IMR-90 (cell line): Measurements from ENCODE around the gene HCCS. TPM values are rescaled to one million over a fixed set of nuclear protein-coding genes. Genes with fewer than 3 reads are reported as not detected.

Source experiments
- ATAC-seq: fragments of 200-7000 bp; cut with Tn5 transposase; 2 replicates; pipeline ENCODE4 v1.9.1; 2020; ENCODE audit warnings: low read depth, mild to moderate bottlenecking, moderate library complexity
- BruUV-seq: library from RNA; stranded (reverse); fragments of 400-500 nt; replicated peaks from 2 replicates; lab custom pipeline; 2021; lab: Mats Ljungman, UMichigan
- CTCF ChIA-PET: fragments of 300-600 bp; formaldehyde crosslinking; extraction: SDS; loops from one replicate; lab custom pipeline; 2021; ENCODE audit warnings: antibody characterized with exemption; lab: Yijun Ruan, JAX
- POLR2A ChIA-PET: fragments of 300-600 bp; sonication (Branson Sonifier 250); formaldehyde crosslinking; loops from one replicate; lab custom pipeline; 2022; ENCODE audit warnings: antibody characterized with exemption; ENCODE audit not compliant: unreplicated experiment; lab: Charles Lee
- DNase-seq: peaks from one replicate; pipeline ENCODE4 v3.0.0; 2013
- H2AFZ ChIP-seq: replicated peaks from 2 replicates; pipeline ENCODE3; 2013; ENCODE audit warnings: low read length, mild to moderate bottlenecking; ENCODE audit not compliant: poor library complexity
- H2AK5ac ChIP-seq: 2 replicates; pipeline ENCODE4 v1.6.1; 2013; ENCODE audit warnings: low read depth, low read length, inconsistent platforms
- H2AK9ac ChIP-seq: replicated peaks from 2 replicates; pipeline ENCODE3; 2013; ENCODE audit warnings: mild to moderate bottlenecking, low read depth, low read length, moderate library complexity; ENCODE audit not compliant: poor library complexity
- H2BK120ac ChIP-seq: 2 replicates; pipeline ENCODE4 v1.6.1; 2013; ENCODE audit warnings: low read depth, low read length, inconsistent platforms
- H2BK15ac ChIP-seq: 3 replicates; pipeline ENCODE4 v1.6.1; 2013; ENCODE audit warnings: low read depth, low read length, inconsistent platforms
- H2BK20ac ChIP-seq: 2 replicates; pipeline ENCODE4 v1.6.1; 2013; ENCODE audit warnings: low read depth, mild to moderate bottlenecking, inconsistent platforms, low read length, moderate library complexity
- H2BK5ac ChIP-seq: 2 replicates; pipeline ENCODE4 v1.6.1; 2013; ENCODE audit warnings: mild to moderate bottlenecking, low read depth, low read length, inconsistent platforms; ENCODE audit not compliant: poor library complexity, severe bottlenecking
- H3K14ac ChIP-seq: replicated peaks from 2 replicates; pipeline ENCODE4 v1.6.1; 2013; ENCODE audit warnings: low read depth, low read length, inconsistent platforms
- H3K18ac ChIP-seq: 2 replicates; pipeline ENCODE4 v1.6.1; 2013; ENCODE audit warnings: low read depth, low read length, control low read depth
- H3K23ac ChIP-seq: 2 replicates; pipeline ENCODE4 v1.6.1; 2013; ENCODE audit warnings: low read depth, low read length, inconsistent platforms
- H3K27ac ChIP-seq: 2 replicates; pipeline ENCODE4 v1.5.1; 2013; ENCODE audit warnings: mild to moderate bottlenecking, control low read depth, low read length; ENCODE audit not compliant: insufficient read depth
- H3K27me3 ChIP-seq: 2 replicates; pipeline ENCODE4 v1.6.1; 2013; ENCODE audit warnings: low read length; ENCODE audit not compliant: control insufficient read depth, insufficient read depth
- H3K36me3 ChIP-seq: 2 replicates; pipeline ENCODE4 v1.6.1; 2013; ENCODE audit warnings: low read length, mixed read lengths; ENCODE audit not compliant: control insufficient read depth, insufficient read depth
- H3K4ac ChIP-seq: 2 replicates; pipeline ENCODE4 v1.6.1; 2013; ENCODE audit warnings: low read depth, low read length, inconsistent platforms
- H3K4me1 ChIP-seq: 2 replicates; pipeline ENCODE4 v1.6.1; 2013; ENCODE audit warnings: low read length, mixed read lengths; ENCODE audit not compliant: control insufficient read depth, insufficient read depth
- H3K4me2 ChIP-seq: 2 replicates; pipeline ENCODE4 v1.6.1; 2013; ENCODE audit warnings: low read depth, mild to moderate bottlenecking, control low read depth, low read length, moderate library complexity
- H3K4me3 ChIP-seq: 2 replicates; pipeline ENCODE4 v1.5.1; 2013; ENCODE audit warnings: low read depth, mild to moderate bottlenecking, control low read depth, low read length, moderate library complexity; ENCODE audit not compliant: insufficient read depth
- H3K56ac ChIP-seq: 2 replicates; pipeline ENCODE4 v1.6.1; 2013; ENCODE audit warnings: low read length, inconsistent platforms; ENCODE audit not compliant: insufficient read depth; ENCODE audit errors: extremely low read depth
- H3K79me1 ChIP-seq, 2 experiments: 2 replicates each; pipeline ENCODE4 v1.6.1; 2013; ENCODE audit warnings: low read length in 2 of 2, inconsistent platforms in 1 of 2, low read depth in 1 of 2
- H3K9ac ChIP-seq: 2 replicates; pipeline ENCODE4 v1.6.1; 2013; ENCODE audit warnings: low read depth, low read length, control low read depth
- H3K9me1 ChIP-seq: 2 replicates; pipeline ENCODE4 v1.6.1; 2013; ENCODE audit warnings: low read length, inconsistent platforms; ENCODE audit not compliant: insufficient read depth
- H3K9me3 ChIP-seq: 2 replicates; pipeline ENCODE4 v1.6.1; 2013; ENCODE audit warnings: low read length; ENCODE audit not compliant: control insufficient read depth, insufficient read depth
- H4K20me1 ChIP-seq: 2 replicates; pipeline ENCODE4 v1.6.1; 2013; ENCODE audit warnings: low read length, inconsistent platforms; ENCODE audit not compliant: insufficient read depth
- H4K5ac ChIP-seq: 2 replicates; pipeline ENCODE4 v1.6.1; 2013; ENCODE audit warnings: mild to moderate bottlenecking, low read depth, low read length, control low read depth
- H4K8ac ChIP-seq, 2 experiments: 2 replicates each; pipeline ENCODE4 v1.6.1; 2013; ENCODE audit warnings: low read depth in 2 of 2, low read length in 2 of 2, control low read depth in 1 of 2, inconsistent platforms in 1 of 2
- H4K91ac ChIP-seq: 2 replicates; pipeline ENCODE4 v1.6.1; 2013; ENCODE audit warnings: low read depth, low read length, inconsistent platforms; ENCODE audit not compliant: insufficient read depth
- BHLHE40 ChIP-seq: fragments of 150-350 bp; IDR thresholded peaks from 2 replicates; pipeline ENCODE4 v1.6.1; 2016; ENCODE audit warnings: mild to moderate bottlenecking, low read depth, low read length
- CEBPB ChIP-seq: IDR thresholded peaks from 2 replicates; pipeline ENCODE4 v1.6.1; 2012; ENCODE audit warnings: low read depth, low read length, improper control_type of control experiment
- CHD1 ChIP-seq: IDR thresholded peaks from 2 replicates; pipeline ENCODE4 v1.6.1; 2012; ENCODE audit warnings: low read depth, low read length, improper control_type of control experiment
- FOS ChIP-seq: fragments of 150-350 bp; IDR thresholded peaks from 2 replicates; pipeline ENCODE4 v1.6.1; 2016; ENCODE audit warnings: low read depth, low read length
- MAFK ChIP-seq: IDR thresholded peaks from 2 replicates; pipeline ENCODE4 v1.6.1; 2012; ENCODE audit warnings: low read depth, low read length, improper control_type of control experiment
- MAZ ChIP-seq: IDR thresholded peaks from 2 replicates; pipeline ENCODE4 v1.6.1; 2012; ENCODE audit warnings: low read depth, mild to moderate bottlenecking, low read length, improper control_type of control experiment, moderate library complexity, borderline replicate concordance
- MXI1 ChIP-seq: IDR thresholded peaks from 2 replicates; pipeline ENCODE4 v1.6.1; 2012; ENCODE audit warnings: low read depth, mild to moderate bottlenecking, low read length, moderate library complexity, borderline replicate concordance
- NFE2L2 ChIP-seq: fragments of 150-350 bp; IDR thresholded peaks from 2 replicates; pipeline ENCODE4 v1.6.1; 2016; ENCODE audit warnings: low read depth, mild to moderate bottlenecking, low read length
- POLR2A ChIP-seq: IDR thresholded peaks from 2 replicates; pipeline ENCODE4 v1.6.1; 2012; ENCODE audit warnings: mild to moderate bottlenecking, low read depth, low read length
- RAD21 ChIP-seq: IDR thresholded peaks from 2 replicates; pipeline ENCODE4 v1.6.1; 2012; ENCODE audit warnings: low read length, improper control_type of control experiment
- RCOR1 ChIP-seq: IDR thresholded peaks from 2 replicates; pipeline ENCODE4 v1.6.1; 2012; ENCODE audit warnings: mild to moderate bottlenecking, low read length, improper control_type of control experiment; ENCODE audit not compliant: insufficient replicate concordance
- RFX5 ChIP-seq: IDR thresholded peaks from 2 replicates; pipeline ENCODE4 v1.8.0; 2012; ENCODE audit warnings: low read depth, mild to moderate bottlenecking, low read length, moderate library complexity
- SMC3 ChIP-seq: fragments of 150-350 bp; IDR thresholded peaks from 2 replicates; pipeline ENCODE4 v1.6.1; 2016; ENCODE audit warnings: low read depth, mild to moderate bottlenecking, antibody characterized with exemption, low read length, moderate library complexity
- WGBS, 2 experiments: methylation state at CpG; one replicate each; pipeline versions ENCODE4 v1.1.5 to v1.1.7; 2013; ENCODE audit warnings: missing lambda C conversion rate in 2 of 2; ENCODE audit not compliant: insufficient read length in 1 of 2; ENCODE audit errors: extremely low coverage in 2 of 2; 5-methylcytosine and 5-hydroxymethylcytosine counted together
- dilution Hi-C: fragments of 300-500 bp; cut with HindIII; formaldehyde crosslinking; loops from one replicate; pipeline ENCODE4 v1.14.3; 2018; ENCODE audit warnings: low sequenced_read_pairs; ENCODE audit not compliant: unreplicated experiment
- in situ Hi-C: fragments of 300-500 bp; cut with MboI; formaldehyde crosslinking; loops from 3 replicates; pipeline ENCODE4 v1.14.3; 2019; ENCODE audit warnings: low sequenced_read_pairs, inconsistent platforms, mixed read lengths
- intact Hi-C: fragments of 100-400 bp; cut with micrococcal nuclease; formaldehyde crosslinking; loops from 2 replicates; pipeline ENCODE4 v1.10.0; 2022
- polyA plus RNA-seq, 3 experiments: library from polyadenylated mRNA; depleted of rRNA; stranded (reverse); fragments of >200 nt; gene quantifications; 2 replicates each; pipeline ENCODE4 v1.2.3, GENCODE V29; 2012; ENCODE audit warnings: low replicate concordance in 1 of 3
- total RNA-seq: library from RNA; depleted of rRNA; stranded (reverse); fragments of >200 nt; gene quantifications from 2 replicates; pipeline ENCODE4 v1.2.3, GENCODE V29; 2012
- TF ChIP-seq, protein P1 (sequence below): fragments of 150-350 bp; IDR thresholded peaks from 2 replicates; pipeline ENCODE4 v1.6.1; 2017; ENCODE audit warnings: mild to moderate bottlenecking, antibody characterized with exemption, low read length, low read depth
- TF ChIP-seq, protein P2 (sequence below): fragments of 150-350 bp; IDR thresholded peaks from 2 replicates; pipeline ENCODE4 v1.6.1; 2016; ENCODE audit warnings: low read depth, mild to moderate bottlenecking, low read length, moderate library complexity, borderline replicate concordance
- TF ChIP-seq, protein P3 (sequence below): conservative IDR thresholded peaks from 2 replicates; pipeline ENCODE4 v1.5.1; 2012; ENCODE audit warnings: mild to moderate bottlenecking, low read depth, low read length, improper control_type of control experiment

Gene HCCS
- total and polyA plus RNA-seq, 2 of the 4 experiments (the other 2 are of a cell fraction) = 24.0 to 28.6 TPM

DNA sequence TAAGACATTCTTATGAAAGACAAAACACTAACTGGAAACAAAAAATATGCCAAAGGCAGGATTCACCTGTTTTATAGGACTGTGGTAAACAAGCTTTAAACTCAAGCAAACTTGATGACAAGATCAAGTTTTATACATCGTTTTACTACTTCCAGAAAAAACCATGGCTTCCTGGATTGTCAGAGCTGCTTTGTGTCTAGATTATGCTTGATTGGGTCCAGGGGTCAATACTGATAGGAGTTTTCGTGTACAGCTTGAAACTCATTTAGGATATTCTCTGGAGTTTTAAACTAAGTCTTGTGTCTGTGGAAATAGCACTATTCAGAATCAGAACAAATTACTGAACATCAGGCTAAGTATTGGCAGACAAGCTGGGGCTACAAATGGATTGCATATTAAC, 13.0 kb downstream of the HCCS start:
- BruUV-seq = no TSS peak
- POLR2A ChIA-PET = no interaction called here
- no CpG with 5 or more reads among the region's 2 CpGs for WGBS, 2 experiments

More for the DNA sequence above, 13.0 kb downstream of the HCCS start:
- H3K79me1 ChIP-seq = no peaks in the 10 kb centered on the region; a peak in 1 of 4 replicates
- H4K20me1 ChIP-seq = no peaks in the 10 kb centered on the region
- in situ Hi-C loops = no loop called here
- H3K18ac ChIP-seq = no peak overlapping the region
- no peak overlapping the region for H2BK5ac ChIP-seq
- no peak overlapping the region for H3K4me2 ChIP-seq
- TF ChIP-seq CHD1 (no peak), BHLHE40 (no peak), FOS (no peak), MAFK (no peak), MXI1 (no peak), RAD21 (no peak), RFX5 (no peak), NFE2L2 (no peak), MAZ (no peak), RCOR1 (no peak), POLR2A (no peak), SMC3 (no peak), CEBPB (no peak)
- TF ChIP-seq, protein P1, sequence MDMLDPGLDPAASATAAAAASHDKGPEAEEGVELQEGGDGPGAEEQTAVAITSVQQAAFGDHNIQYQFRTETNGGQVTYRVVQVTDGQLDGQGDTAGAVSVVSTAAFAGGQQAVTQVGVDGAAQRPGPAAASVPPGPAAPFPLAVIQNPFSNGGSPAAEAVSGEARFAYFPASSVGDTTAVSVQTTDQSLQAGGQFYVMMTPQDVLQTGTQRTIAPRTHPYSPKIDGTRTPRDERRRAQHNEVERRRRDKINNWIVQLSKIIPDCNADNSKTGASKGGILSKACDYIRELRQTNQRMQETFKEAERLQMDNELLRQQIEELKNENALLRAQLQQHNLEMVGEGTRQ = no peak
- TF ChIP-seq, protein P2, sequence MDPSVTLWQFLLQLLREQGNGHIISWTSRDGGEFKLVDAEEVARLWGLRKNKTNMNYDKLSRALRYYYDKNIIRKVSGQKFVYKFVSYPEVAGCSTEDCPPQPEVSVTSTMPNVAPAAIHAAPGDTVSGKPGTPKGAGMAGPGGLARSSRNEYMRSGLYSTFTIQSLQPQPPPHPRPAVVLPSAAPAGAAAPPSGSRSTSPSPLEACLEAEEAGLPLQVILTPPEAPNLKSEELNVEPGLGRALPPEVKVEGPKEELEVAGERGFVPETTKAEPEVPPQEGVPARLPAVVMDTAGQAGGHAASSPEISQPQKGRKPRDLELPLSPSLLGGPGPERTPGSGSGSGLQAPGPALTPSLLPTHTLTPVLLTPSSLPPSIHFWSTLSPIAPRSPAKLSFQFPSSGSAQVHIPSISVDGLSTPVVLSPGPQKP = no peak
- TF ChIP-seq, protein P3, sequence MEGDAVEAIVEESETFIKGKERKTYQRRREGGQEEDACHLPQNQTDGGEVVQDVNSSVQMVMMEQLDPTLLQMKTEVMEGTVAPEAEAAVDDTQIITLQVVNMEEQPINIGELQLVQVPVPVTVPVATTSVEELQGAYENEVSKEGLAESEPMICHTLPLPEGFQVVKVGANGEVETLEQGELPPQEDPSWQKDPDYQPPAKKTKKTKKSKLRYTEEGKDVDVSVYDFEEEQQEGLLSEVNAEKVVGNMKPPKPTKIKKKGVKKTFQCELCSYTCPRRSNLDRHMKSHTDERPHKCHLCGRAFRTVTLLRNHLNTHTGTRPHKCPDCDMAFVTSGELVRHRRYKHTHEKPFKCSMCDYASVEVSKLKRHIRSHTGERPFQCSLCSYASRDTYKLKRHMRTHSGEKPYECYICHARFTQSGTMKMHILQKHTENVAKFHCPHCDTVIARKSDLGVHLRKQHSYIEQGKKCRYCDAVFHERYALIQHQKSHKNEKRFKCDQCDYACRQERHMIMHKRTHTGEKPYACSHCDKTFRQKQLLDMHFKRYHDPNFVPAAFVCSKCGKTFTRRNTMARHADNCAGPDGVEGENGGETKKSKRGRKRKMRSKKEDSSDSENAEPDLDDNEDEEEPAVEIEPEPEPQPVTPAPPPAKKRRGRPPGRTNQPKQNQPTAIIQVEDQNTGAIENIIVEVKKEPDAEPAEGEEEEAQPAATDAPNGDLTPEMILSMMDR = no peak
- H2AFZ ChIP-seq = no peak overlapping the region
- intact Hi-C loops = no loop called here
- no peaks in the 10 kb centered on the region for H3K27me3 ChIP-seq
- no peak overlapping the region for H3K27ac ChIP-seq
- H2BK15ac ChIP-seq = no peak overlapping the region
- ATAC-seq = no peak
- H3K9me3 ChIP-seq = no peaks in the 10 kb centered on the region
- no peak overlapping the region for H2BK20ac ChIP-seq
- dilution Hi-C loops = no loop called here
- CTCF ChIA-PET = interaction anchor here (1.0 kb wide), 1 partner anchor 934 kb away, joined by 3 read pairs; no protein-coding TSS in a partner anchor
- H3K9ac ChIP-seq = no peak overlapping the region
- no peak overlapping the region for H3K4ac ChIP-seq
- no peaks in the 10 kb centered on the region for H3K9me1 ChIP-seq
- H3K14ac ChIP-seq = no peak overlapping the region
- H3K4me3 ChIP-seq = no peak overlapping the region
- no peak overlapping the region for H2AK9ac ChIP-seq
- DNase-seq = no peak
- H3K36me3 ChIP-seq = peaks cover 9% of the 10 kb centered on the region
- H3K56ac ChIP-seq = no peak overlapping the region
- no peak overlapping the region for H4K5ac ChIP-seq
- H3K23ac ChIP-seq = no peak overlapping the region
- H4K91ac ChIP-seq = no peak overlapping the region
- no peak overlapping the region for H4K8ac ChIP-seq
- peaks cover 2% of the 10 kb centered on the region; the same call in 1 of the 2 replicates for H3K4me1 ChIP-seq
- H2AK5ac ChIP-seq = no peak overlapping the region
- H2BK120ac ChIP-seq = no peak overlapping the region
